Mammary epithelial cell (primary cell): ENCODE results near the gene VWA3A.
"Not testable (repeated sequence)": the region's sequence is repeated elsewhere in the genome, so short reads cannot be mapped to it uniquely, and the experiment has no call there.

Experiments
- EZH2 ChIP-seq: IDR thresholded peaks from 2 replicates; pipeline ENCODE4 v1.6.1; 2012; ENCODE audit warnings: low read length, inconsistent platforms, borderline replicate concordance
- TF ChIP-seq, protein P1 (sequence below), 2 donors: IDR thresholded peaks in 1 of 2; conservative IDR thresholded peaks in 1 of 2; 2 replicates each; pipeline ENCODE4 v1.5.1; 2011 to 2012; ENCODE audit warnings: inconsistent platforms in 2 of 2, low read length in 2 of 2, mild to moderate bottlenecking in 2 of 2, control low read depth in 1 of 2, low read depth in 1 of 2; ENCODE audit not compliant: insufficient read depth in 1 of 2; ENCODE audit errors: extremely low read depth in 1 of 2

DNA sequence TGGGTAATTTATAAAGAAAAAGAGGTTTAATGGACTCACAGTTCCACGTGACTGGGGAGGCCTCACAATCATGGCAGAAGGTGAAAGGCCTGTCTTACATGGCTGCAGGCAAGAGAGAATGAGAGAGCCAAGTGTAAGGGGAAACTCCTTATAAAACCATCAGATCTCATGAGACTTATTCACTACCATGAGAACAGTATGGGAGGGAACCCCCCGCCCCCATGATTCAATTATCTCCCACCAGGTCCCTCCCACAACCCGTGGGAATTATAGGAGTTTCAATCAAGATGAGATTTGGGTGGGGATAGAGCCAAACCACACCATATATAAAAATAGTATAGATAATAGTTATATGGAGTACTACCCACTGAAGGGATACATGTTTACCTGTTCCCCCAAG lies 48.5 kb upstream of the VWA3A start:
- TF ChIP-seq, protein P1, sequence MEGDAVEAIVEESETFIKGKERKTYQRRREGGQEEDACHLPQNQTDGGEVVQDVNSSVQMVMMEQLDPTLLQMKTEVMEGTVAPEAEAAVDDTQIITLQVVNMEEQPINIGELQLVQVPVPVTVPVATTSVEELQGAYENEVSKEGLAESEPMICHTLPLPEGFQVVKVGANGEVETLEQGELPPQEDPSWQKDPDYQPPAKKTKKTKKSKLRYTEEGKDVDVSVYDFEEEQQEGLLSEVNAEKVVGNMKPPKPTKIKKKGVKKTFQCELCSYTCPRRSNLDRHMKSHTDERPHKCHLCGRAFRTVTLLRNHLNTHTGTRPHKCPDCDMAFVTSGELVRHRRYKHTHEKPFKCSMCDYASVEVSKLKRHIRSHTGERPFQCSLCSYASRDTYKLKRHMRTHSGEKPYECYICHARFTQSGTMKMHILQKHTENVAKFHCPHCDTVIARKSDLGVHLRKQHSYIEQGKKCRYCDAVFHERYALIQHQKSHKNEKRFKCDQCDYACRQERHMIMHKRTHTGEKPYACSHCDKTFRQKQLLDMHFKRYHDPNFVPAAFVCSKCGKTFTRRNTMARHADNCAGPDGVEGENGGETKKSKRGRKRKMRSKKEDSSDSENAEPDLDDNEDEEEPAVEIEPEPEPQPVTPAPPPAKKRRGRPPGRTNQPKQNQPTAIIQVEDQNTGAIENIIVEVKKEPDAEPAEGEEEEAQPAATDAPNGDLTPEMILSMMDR (conservative IDR thresholded peaks at IDR 0.05 in 1 of 2, IDR thresholded peaks at IDR 0.05 in 1 of 2; ENCODE audit: extremely low read depth in 1 of 2, insufficient read depth in 1 of 2, low read depth in 1 of 2, low read length in 2 of 2) = not testable (repeated sequence)
- TF ChIP-seq EZH2 = not testable (repeated sequence)
